Lower leg skin (tissue), 3 donors: Measurements from ENCODE around the gene RTN4IP1.

Experiments used
- CTCF ChIP-seq, 3 donors: fragments of 450-650 bp; IDR thresholded peaks; one replicate each; pipeline ENCODE4 v1.5.1; 2016; ENCODE audit warnings: antibody characterized with exemption in 3 of 3, mild to moderate bottlenecking in 3 of 3, moderate library complexity in 2 of 3
- POLR2A ChIP-seq, 2 donors: fragments of 450-650 bp; IDR thresholded peaks; one replicate each; pipeline ENCODE4 v1.6.1; 2016 to 2017; ENCODE audit warnings: antibody characterized with exemption in 2 of 2, mild to moderate bottlenecking in 1 of 2, moderate library complexity in 1 of 2

DNA sequence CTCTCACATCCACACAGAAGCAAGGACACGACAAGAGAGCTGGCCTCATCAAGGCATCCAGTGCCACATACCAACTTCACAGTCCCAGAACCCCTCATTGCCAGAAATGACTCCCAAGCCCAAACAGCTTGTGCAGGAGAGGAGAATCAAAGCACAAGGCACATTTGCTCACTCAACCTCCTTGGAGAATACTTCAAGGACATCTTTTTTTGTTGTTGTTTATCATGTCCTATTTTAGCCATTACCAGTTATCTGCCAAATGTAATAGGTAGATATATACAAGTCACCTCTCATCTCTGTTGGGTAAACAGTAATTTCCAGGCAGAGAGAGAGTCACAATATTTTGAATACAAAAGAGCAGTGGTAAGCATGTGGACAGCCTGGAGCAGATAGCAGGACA lies 47.8 kb downstream of the RTN4IP1 start:
- no peak for TF ChIP-seq CTCF (IDR thresholded peaks at IDR 0.05)
- TF ChIP-seq POLR2A (IDR thresholded peaks at IDR 0.05), result no peak
